ENCODE measurements around the gene OR10G7. TPM values are rescaled to one million over a fixed set of nuclear protein-coding genes. Genes with fewer than 3 reads are reported as not detected.

The OR10G7 gene
- polyA plus RNA-seq, 3 donors, result not detected

GRCh38 chr11:124050748-124051147, 9.6 kb upstream of the OR10G7 start:
- no peak for DNase-seq
- Histone ChIP-seq H3K27ac (ENCODE audit: low read depth in 1 of 2, low read length in 2 of 2) (no peak overlapping the region), H3K27me3 (ENCODE audit: control insufficient read depth in 2 of 2, insufficient read depth in 2 of 2, low read length in 2 of 2) (no peaks in the 10 kb centered on the region), H3K9me3 (replicated peaks in 1 of 2; ENCODE audit: control insufficient read depth in 1 of 2, insufficient read depth in 1 of 2, low read length in 2 of 2) (no peaks in the 10 kb centered on the region), H3K79me2 (ENCODE audit: insufficient read depth, low read length) (no peaks in the 10 kb centered on the region), H3K36me3 (replicated peaks in 1 of 2; ENCODE audit: control insufficient read depth in 1 of 2, insufficient read depth in 2 of 2, low read length in 2 of 2) (no peaks in the 10 kb centered on the region), H3K4me2 (replicated peaks; ENCODE audit: extremely low read depth, low read length, poor library complexity, severe bottlenecking) (no peak overlapping the region), H2AFZ (ENCODE audit: insufficient read depth, low read depth, low read length, poor library complexity, severe bottlenecking) (no peak overlapping the region), H3K4me3 (replicated peaks in 1 of 3; ENCODE audit: low read depth in 2 of 3, low read length in 3 of 3) (no peak overlapping the region), H3K4me1 (ENCODE audit: control insufficient read depth in 1 of 2, insufficient read depth in 2 of 2, low read length in 2 of 2) (no peaks in the 10 kb centered on the region), H4K20me1 (ENCODE audit: insufficient read depth, low read length) (no peaks in the 10 kb centered on the region), H3K9ac (ENCODE audit: insufficient read depth, low read length, poor library complexity, severe bottlenecking) (no peak overlapping the region)
- Mint-ChIP-seq H3K4me1 (no peaks in the 10 kb centered on the region), H3K27ac (no peak overlapping the region), H3K4me3 (no peak overlapping the region), H3K27me3 (ENCODE audit: low read depth in 3 of 3) (peaks cover 0 to 2% (median 0%) of the 10 kb centered on the region in 3 donors), H3K36me3 (no peaks in the 10 kb centered on the region), H3K9me3 (no peaks in the 10 kb centered on the region)
- WGBS (ENCODE audit: insufficient coverage), result no CpG with 5 or more reads among the region's 1 CpG
- TF ChIP-seq CTCF (IDR thresholded peaks at IDR 0.05), result no peak
- intact Hi-C loops (cut with micrococcal nuclease), result no loop called here

- Histone ChIP-seq H3K36me3 (replicated peaks in 1 of 2; ENCODE audit: control insufficient read depth in 1 of 2, insufficient read depth in 2 of 2, low read length in 2 of 2) (no peaks in the 10 kb centered on the region), H4K20me1 (ENCODE audit: insufficient read depth, low read length) (no peaks in the 10 kb centered on the region), H3K79me2 (ENCODE audit: insufficient read depth, low read length) (no peaks in the 10 kb centered on the region), H3K4me2 (replicated peaks; ENCODE audit: extremely low read depth, low read length, poor library complexity, severe bottlenecking) (no peak overlapping the region), H3K27me3 (ENCODE audit: control insufficient read depth in 2 of 2, insufficient read depth in 2 of 2, low read length in 2 of 2) (no peaks in the 10 kb centered on the region), H2AFZ (ENCODE audit: insufficient read depth, low read depth, low read length, poor library complexity, severe bottlenecking) (no peak overlapping the region), H3K4me1 (ENCODE audit: control insufficient read depth in 1 of 2, insufficient read depth in 2 of 2, low read length in 2 of 2) (no peaks in the 10 kb centered on the region), H3K4me3 (replicated peaks in 1 of 3; ENCODE audit: low read depth in 2 of 3, low read length in 3 of 3) (no peak overlapping the region), H3K9me3 (replicated peaks in 1 of 2; ENCODE audit: control insufficient read depth in 1 of 2, insufficient read depth in 1 of 2, low read length in 2 of 2) (no peaks in the 10 kb centered on the region), H3K9ac (ENCODE audit: insufficient read depth, low read length, poor library complexity, severe bottlenecking) (no peak overlapping the region), H3K27ac (ENCODE audit: low read depth in 1 of 2, low read length in 2 of 2) (no peak overlapping the region)
- H3K4me3 Mint-ChIP-seq, result no peak overlapping the region
- intact Hi-C loops (cut with micrococcal nuclease), result no loop called here
- peaks cover 0 to 2% (median 0%) of the 10 kb centered on the region in 3 donors for H3K27me3 Mint-ChIP-seq (ENCODE audit: low read depth in 3 of 3)
- no peaks in the 10 kb centered on the region for H3K4me1 Mint-ChIP-seq
- 100% methylated on average over 1 of the region's 4 CpGs for WGBS (ENCODE audit: insufficient coverage)
- H3K9me3 Mint-ChIP-seq, result no peaks in the 10 kb centered on the region
- DNase-seq, result no peak
- H3K27ac Mint-ChIP-seq, result no peak overlapping the region
- no peaks in the 10 kb centered on the region for H3K36me3 Mint-ChIP-seq
- no peak for TF ChIP-seq CTCF (IDR thresholded peaks at IDR 0.05)
Observed at GRCh38 chr11:124043420-124043819, 2.3 kb upstream of the OR10G7 start.

Data from CD14-positive monocyte (primary cell).